ENCODE measurements around the gene PIM3. TPM values are rescaled to one million over a fixed set of nuclear protein-coding genes. Genes with fewer than 3 reads are reported as not detected.

Gene PIM3
- total RNA-seq, 1 experiment from 2014 or later: 15.4 TPM

- H3K4me2 ChIP-seq (ENCODE audit: low read depth, low read length, poor library complexity, severe bottlenecking): no peak overlapping the region
- no peaks in the 10 kb centered on the region for H3K9me3 ChIP-seq (ENCODE audit: low read length)
- H3K27ac ChIP-seq (ENCODE audit: low read length): no peak overlapping the region
- DNase-seq: no peak
- no peaks in the 10 kb centered on the region; the same call in 1 of the 2 replicates for H3K36me3 ChIP-seq (ENCODE audit: insufficient read depth, low read length)
- no peaks in the 10 kb centered on the region for H3K79me2 ChIP-seq (ENCODE audit: low read length)
- no peak overlapping the region for H3K4me3 ChIP-seq (ENCODE audit: low read length)
- H2AFZ ChIP-seq (ENCODE audit: low read length): no peak overlapping the region
- H3K27me3 ChIP-seq (ENCODE audit: low read length): no peaks in the 10 kb centered on the region
- peaks cover 36% of the 10 kb centered on the region; the same call in 1 of the 2 replicates for H4K20me1 ChIP-seq (ENCODE audit: insufficient read depth, low read depth, low read length)
- H3K9me2 ChIP-seq (replicated peaks; ENCODE audit: insufficient read depth, low read length): no peaks in the 10 kb centered on the region
- H3K9ac ChIP-seq (ENCODE audit: low read length): no peak overlapping the region
- peaks cover 27% of the 10 kb centered on the region for H3K4me1 ChIP-seq (ENCODE audit: low read length)
Measured at GRCh38 chr22:49968831-49969661, 8.5 kb downstream of the PIM3 start.

- peaks cover 27% of the 10 kb centered on the region for H3K4me1 ChIP-seq (ENCODE audit: low read length)
- H3K27ac ChIP-seq (ENCODE audit: low read length): no peak overlapping the region
- no peaks in the 10 kb centered on the region for H3K79me2 ChIP-seq (ENCODE audit: low read length)
- H4K20me1 ChIP-seq (ENCODE audit: insufficient read depth, low read depth, low read length): peaks cover 27% of the 10 kb centered on the region; the same call in 1 of the 2 replicates
- no peaks in the 10 kb centered on the region for H3K9me3 ChIP-seq (ENCODE audit: low read length)
- H3K27me3 ChIP-seq (ENCODE audit: low read length): no peaks in the 10 kb centered on the region
- no peaks in the 10 kb centered on the region for H3K36me3 ChIP-seq (ENCODE audit: insufficient read depth, low read length)
- no peaks in the 10 kb centered on the region for H3K9me2 ChIP-seq (replicated peaks; ENCODE audit: insufficient read depth, low read length)
- H3K4me3 ChIP-seq (ENCODE audit: low read length): no peak overlapping the region
- no peak overlapping the region for H2AFZ ChIP-seq (ENCODE audit: low read length)
- H3K4me2 ChIP-seq (ENCODE audit: low read depth, low read length, poor library complexity, severe bottlenecking): no peak overlapping the region
- no peak overlapping the region for H3K9ac ChIP-seq (ENCODE audit: low read length)
- no peak for DNase-seq
Measured at GRCh38 chr22:49969751-49970527, 9.4 kb downstream of the PIM3 start.

GRCh38 chr22:49970528-49971231 is 10.1 kb downstream of the PIM3 start:
- Histone ChIP-seq H3K27me3 (ENCODE audit: low read length) (no peaks in the 10 kb centered on the region), H3K4me1 (ENCODE audit: low read length) (peaks cover 30% of the 10 kb centered on the region), H3K4me3 (ENCODE audit: low read length) (peak overlapping the region; percentile 67), H3K9me2 (replicated peaks; ENCODE audit: insufficient read depth, low read length) (no peaks in the 10 kb centered on the region), H2AFZ (ENCODE audit: low read length) (peak overlapping the region; percentile 85), H3K36me3 (ENCODE audit: insufficient read depth, low read length) (no peaks in the 10 kb centered on the region), H3K27ac (ENCODE audit: low read length) (peak overlapping the region; percentile 31; the same call in 1 of the 2 replicates), H3K4me2 (ENCODE audit: low read depth, low read length, poor library complexity, severe bottlenecking) (peak overlapping the region; percentile 82), H4K20me1 (ENCODE audit: insufficient read depth, low read depth, low read length) (peaks cover 20% of the 10 kb centered on the region; the same call in 1 of the 2 replicates), H3K79me2 (ENCODE audit: low read length) (no peaks in the 10 kb centered on the region), H3K9ac (ENCODE audit: low read length) (peak overlapping the region; percentile 75), H3K9me3 (ENCODE audit: low read length) (no peaks in the 10 kb centered on the region)
- DNase-seq: peak; percentile 97

GRCh38 chr22:49971232-49972162 is 10.9 kb downstream of the PIM3 start:
- Histone ChIP-seq H2AFZ (ENCODE audit: low read length) (peak overlapping the region; percentile 85), H4K20me1 (ENCODE audit: insufficient read depth, low read depth, low read length) (peaks cover 16% of the 10 kb centered on the region; the same call in 1 of the 2 replicates), H3K27me3 (ENCODE audit: low read length) (no peaks in the 10 kb centered on the region), H3K4me3 (ENCODE audit: low read length) (peak overlapping the region; percentile 67), H3K9ac (ENCODE audit: low read length) (peak overlapping the region; percentile 75), H3K36me3 (ENCODE audit: insufficient read depth, low read length) (no peaks in the 10 kb centered on the region), H3K27ac (ENCODE audit: low read length) (peak overlapping the region; percentile 31; the same call in 1 of the 2 replicates), H3K9me2 (replicated peaks; ENCODE audit: insufficient read depth, low read length) (no peaks in the 10 kb centered on the region), H3K4me2 (ENCODE audit: low read depth, low read length, poor library complexity, severe bottlenecking) (peak overlapping the region; percentile 82), H3K4me1 (ENCODE audit: low read length) (peaks cover 38% of the 10 kb centered on the region), H3K9me3 (ENCODE audit: low read length) (no peaks in the 10 kb centered on the region), H3K79me2 (ENCODE audit: low read length) (no peaks in the 10 kb centered on the region)
- peak; percentile 69 for DNase-seq

GRCh38 chr22:49972163-49973017 is 11.8 kb downstream of the PIM3 start:
- H3K4me1 ChIP-seq (ENCODE audit: low read length): peaks cover 32% of the 10 kb centered on the region
- no peaks in the 10 kb centered on the region for H3K27me3 ChIP-seq (ENCODE audit: low read length)
- no peaks in the 10 kb centered on the region for H3K9me2 ChIP-seq (replicated peaks; ENCODE audit: insufficient read depth, low read length)
- no peaks in the 10 kb centered on the region for H3K9me3 ChIP-seq (ENCODE audit: low read length)
- no peak for DNase-seq
- no peak overlapping the region for H3K27ac ChIP-seq (ENCODE audit: low read length)
- H3K79me2 ChIP-seq (ENCODE audit: low read length): no peaks in the 10 kb centered on the region
- H3K9ac ChIP-seq (ENCODE audit: low read length): no peak overlapping the region
- peak overlapping the region; percentile 82 for H3K4me2 ChIP-seq (ENCODE audit: low read depth, low read length, poor library complexity, severe bottlenecking)
- H3K4me3 ChIP-seq (ENCODE audit: low read length): no peak overlapping the region; the same call in 1 of the 2 replicates
- no peak overlapping the region for H2AFZ ChIP-seq (ENCODE audit: low read length)
- no peaks in the 10 kb centered on the region for H3K36me3 ChIP-seq (ENCODE audit: insufficient read depth, low read length)
- H4K20me1 ChIP-seq (ENCODE audit: insufficient read depth, low read depth, low read length): peaks cover 7% of the 10 kb centered on the region; the same call in 1 of the 2 replicates

- Histone ChIP-seq H3K4me2 (ENCODE audit: low read depth, low read length, poor library complexity, severe bottlenecking) (no peak overlapping the region), H3K9ac (ENCODE audit: low read length) (no peak overlapping the region), H3K4me1 (ENCODE audit: low read length) (peaks cover 33% of the 10 kb centered on the region), H3K36me3 (ENCODE audit: insufficient read depth, low read length) (no peaks in the 10 kb centered on the region), H2AFZ (ENCODE audit: low read length) (no peak overlapping the region), H3K79me2 (ENCODE audit: low read length) (no peaks in the 10 kb centered on the region), H4K20me1 (ENCODE audit: insufficient read depth, low read depth, low read length) (no peaks in the 10 kb centered on the region), H3K4me3 (ENCODE audit: low read length) (no peak overlapping the region), H3K27ac (ENCODE audit: low read length) (no peak overlapping the region), H3K27me3 (ENCODE audit: low read length) (no peaks in the 10 kb centered on the region), H3K9me3 (ENCODE audit: low read length) (no peaks in the 10 kb centered on the region), H3K9me2 (replicated peaks; ENCODE audit: insufficient read depth, low read length) (no peaks in the 10 kb centered on the region)
- DNase-seq: no peak
Measured at GRCh38 chr22:49973018-49973961, 12.7 kb downstream of the PIM3 start.

Measured in Karpas-422 (cell line).